HCT116 (cell line): ENCODE results near the gene OR5K2. TPM values are rescaled to one million over a fixed set of nuclear protein-coding genes. Genes with fewer than 3 reads are reported as not detected.

Source experiments
- ATAC-seq: fragments of 200-7000 bp; cut with Tn5 transposase; 2 replicates; pipeline ENCODE4 v1.9.1; 2020; ENCODE audit warnings: mild to moderate bottlenecking, moderate library complexity
- BruUV-seq: library from RNA; stranded (reverse); fragments of 400-500 nt; replicated peaks from 2 replicates; lab custom pipeline; 2021; lab: Mats Ljungman, UMichigan
- CTCF ChIA-PET: fragments of 300-600 bp; sonication (Branson Sonifier 250); formaldehyde crosslinking; loops from one replicate; lab custom pipeline; 2021; ENCODE audit warnings: antibody characterized with exemption; lab: Charles Lee
- POLR2A ChIA-PET: fragments of 300-600, 350-600 bp; sonication (Branson Sonifier 250); formaldehyde crosslinking; loops from one replicate; lab custom pipeline; 2021; ENCODE audit warnings: antibody characterized with exemption; lab: Charles Lee
- RAD21 ChIA-PET, 2 experiments: fragments of 300-600 bp; sonication (Branson Sonifier 250); formaldehyde crosslinking; loops; one replicate each; lab custom pipeline; 2023; ENCODE audit warnings: low total read pairs in 2 of 2; ENCODE audit not compliant: uncharacterized antibody in 2 of 2, unreplicated experiment in 2 of 2, low non-redundant PET in 1 of 2; lab: Charles Lee
- DNase-seq: peaks from one replicate; pipeline ENCODE4 v3.0.0-alpha.2; 2010; ENCODE audit warnings: low read depth, low spot score
- H2AFZ ChIP-seq: fragments of 200-600 bp; shearing (Covaris generic), sonication (generic); 2 replicates; pipeline ENCODE4 v1.6.1; 2017; ENCODE audit warnings: low read depth, mixed run types, mixed read lengths, antibody characterized with exemption, low read length; ENCODE audit not compliant: poor library complexity, severe bottlenecking
- H3K27ac ChIP-seq: 2 replicates; pipeline ENCODE4 v1.5.1; 2012; ENCODE audit warnings: low read depth, low read length
- H3K27me3 ChIP-seq: fragments of 200-600 bp; sonication (generic); 2 replicates; pipeline ENCODE4 v1.6.1; 2016; ENCODE audit warnings: mixed run types, low read length, mixed read lengths; ENCODE audit not compliant: insufficient read depth
- H3K36me3 ChIP-seq, 2 experiments: fragments of 200-500 bp in 1 of 2; fragments of 200-600 bp in 1 of 2; sonication (Bioruptor generic) in 1 of 2; sonication (generic) in 1 of 2; 2 replicates each; pipeline versions ENCODE4 v1.5.1 to v1.6.1; 2014 to 2016; ENCODE audit warnings: low read length in 2 of 2, inconsistent platforms in 1 of 2, mixed read lengths in 1 of 2, mixed run types in 1 of 2; ENCODE audit not compliant: insufficient read depth in 2 of 2, control insufficient read depth in 1 of 2
- H3K4me1 ChIP-seq, 2 experiments: fragments of 200-600 bp in 1 of 2; sonication (generic) in 1 of 2; 2 replicates each; pipeline versions ENCODE4 v1.5.1 to v1.6.1; 2012 to 2017; ENCODE audit warnings: low read length in 2 of 2, inconsistent platforms in 1 of 2, mild to moderate bottlenecking in 1 of 2, mixed read lengths in 1 of 2, mixed run types in 1 of 2, moderate library complexity in 1 of 2; ENCODE audit not compliant: insufficient read depth in 2 of 2, control insufficient read depth in 1 of 2
- H3K4me2 ChIP-seq: fragments of 200-600 bp; sonication (generic); 2 replicates; pipeline ENCODE4 v1.6.1; 2017; ENCODE audit warnings: mixed run types, low read length, mixed read lengths
- H3K4me3 ChIP-seq, 2 experiments: fragments of 200-600 bp in 1 of 2; sonication (generic) in 1 of 2; replicated peaks in 1 of 2; 2 replicates each; pipeline ENCODE4 v1.5.1; 2011 to 2016; ENCODE audit warnings: low read length in 2 of 2, control low read depth in 1 of 2, low read depth in 1 of 2, mild to moderate bottlenecking in 1 of 2, mixed read lengths in 1 of 2, mixed run types in 1 of 2
- H3K79me2 ChIP-seq: fragments of 200-600 bp; sonication (generic); 2 replicates; pipeline ENCODE4 v1.6.1; 2017; ENCODE audit warnings: mild to moderate bottlenecking, mixed run types, low read length, moderate library complexity, mixed read lengths; ENCODE audit not compliant: insufficient read depth
- H3K9ac ChIP-seq: fragments of 200-600 bp; sonication (generic); 2 replicates; pipeline ENCODE4 v1.6.1; 2016; ENCODE audit warnings: low read length, mixed read lengths
- H3K9me2 ChIP-seq: fragments of 200-600 bp; sonication (generic), shearing (Covaris generic); 2 replicates; pipeline ENCODE4 v1.6.1; 2017; ENCODE audit warnings: mixed run types, mild to moderate bottlenecking, moderate library complexity; ENCODE audit not compliant: insufficient read depth
- H3K9me3 ChIP-seq, 2 experiments: fragments of 200-500 bp in 1 of 2; fragments of 200-600 bp in 1 of 2; sonication (Bioruptor generic) in 1 of 2; sonication (generic) in 1 of 2; 2 replicates each; pipeline ENCODE4 v1.6.1; 2014 to 2017; ENCODE audit warnings: low read length in 2 of 2, mixed read lengths in 2 of 2, inconsistent platforms in 1 of 2, low read depth in 1 of 2, mild to moderate bottlenecking in 1 of 2, mixed run types in 1 of 2, moderate library complexity in 1 of 2; ENCODE audit not compliant: control insufficient read depth in 1 of 2, insufficient read depth in 1 of 2
- H4K20me1 ChIP-seq: fragments of 200-600 bp; sonication (generic), shearing (Covaris generic); 2 replicates; pipeline ENCODE4 v1.6.1; 2017; ENCODE audit warnings: mixed run types, mild to moderate bottlenecking, moderate library complexity; ENCODE audit not compliant: insufficient read depth
- CBX3 ChIP-seq: IDR thresholded peaks from 2 replicates; pipeline ENCODE4 v1.6.1; 2012; ENCODE audit warnings: low read depth
- CEBPB ChIP-seq: IDR thresholded peaks from 2 replicates; pipeline ENCODE4 v1.6.1; 2012; ENCODE audit warnings: low read depth
- EZH2phosphoT487 ChIP-seq: fragments of 200-600 bp; IDR thresholded peaks from 2 replicates; pipeline ENCODE4 v1.6.1; 2018; ENCODE audit warnings: antibody characterized with exemption, borderline replicate concordance
- POLR2A ChIP-seq: IDR thresholded peaks from 2 replicates; pipeline ENCODE4 v1.7.0; 2011; ENCODE audit warnings: borderline replicate concordance; ENCODE audit not compliant: insufficient read depth, insufficient read length; ENCODE audit errors: extremely low read depth
- REST ChIP-seq: IDR thresholded peaks from 2 replicates; pipeline ENCODE4 v1.6.1; 2012; ENCODE audit warnings: low read depth
- SIN3A ChIP-seq: IDR thresholded peaks from 2 replicates; pipeline ENCODE4 v1.6.1; 2012; ENCODE audit warnings: low read depth
- YY1 ChIP-seq: IDR thresholded peaks from 2 replicates; pipeline ENCODE4 v1.6.1; 2011; ENCODE audit warnings: low read length, low read depth, moderate library complexity, mild to moderate bottlenecking; ENCODE audit not compliant: insufficient replicate concordance; ENCODE audit errors: extremely low read depth
- ZNF274 ChIP-seq: fragments of 200-500 bp; sonication (Bioruptor generic); IDR thresholded peaks from 2 replicates; pipeline ENCODE4 v1.6.1; 2014; ENCODE audit warnings: mild to moderate bottlenecking, low read depth, low read length, inconsistent platforms
- intact Hi-C: fragments of 100-400 bp; cut with micrococcal nuclease; formaldehyde crosslinking; loops from 2 replicates; pipeline ENCODE4 v1.10.0; 2022
- total RNA-seq: library from RNA; stranded (reverse); gene quantifications from one replicate; pipeline ENCODE4 v1.2.1, GENCODE V29; 2021; ENCODE audit not compliant: unreplicated experiment

Gene OR5K2
- total RNA-seq, 1 experiment from 2014 or later, result not detected

GRCh38 chr3:98454929-98455328 lies 42.6 kb upstream of the OR5K2 start:
- intact Hi-C loops, result no loop called here
- Histone ChIP-seq H3K27ac (no peak overlapping the region), H3K4me2 (no peak overlapping the region), H3K36me3 (no peaks in the 10 kb centered on the region), H2AFZ (no peak overlapping the region), H3K27me3 (no peaks in the 10 kb centered on the region), H3K4me3 (no peak overlapping the region), H3K9ac (no peak overlapping the region), H4K20me1 (no peaks in the 10 kb centered on the region), H3K79me2 (no peaks in the 10 kb centered on the region), H3K9me2 (no peaks in the 10 kb centered on the region), H3K9me3 (no peaks in the 10 kb centered on the region), H3K4me1 (no peaks in the 10 kb centered on the region)
- no peak for ATAC-seq
- BruUV-seq, result no TSS peak
- CTCF ChIA-PET, result no interaction called here
- POLR2A ChIA-PET, result interaction anchor here (2.1 kb wide), 1 partner anchor 10 kb away, joined by 4 read pairs; no protein-coding TSS in a partner anchor
- TF ChIP-seq SIN3A (no peak), EZH2phosphoT487 (no peak), POLR2A (no peak), ZNF274 (no peak), CEBPB (no peak), CBX3 (no peak), YY1 (no peak), REST (no peak)
- RAD21 ChIA-PET, result no interaction called here
- no peak for DNase-seq
